ENCODE data around the gene LAMC3. TPM values are rescaled to one million over a fixed set of nuclear protein-coding genes. Genes with fewer than 3 reads are reported as not detected.

LAMC3 gene
- total RNA-seq, 3 donors from 2014 or later, result 0.58 to 0.73 (median 0.69) TPM

- H3K4me1 ChIP-seq (ENCODE audit: low read depth), result no peaks in the 10 kb centered on the region
- no peak overlapping the region for H3K4me3 ChIP-seq
- H3K9me3 ChIP-seq, result no peaks in the 10 kb centered on the region
- H3K36me3 ChIP-seq (ENCODE audit: low read depth), result no peaks in the 10 kb centered on the region
- no peak for ATAC-seq
- intact Hi-C loops (cut with DNase I, micrococcal nuclease), result loop anchor here in 1 of 2 donors (10.0 kb wide), 1 partner anchor 341 kb away; no protein-coding TSS in a partner anchor
- DNase-seq, result no peak
- TF ChIP-seq, protein P1, sequence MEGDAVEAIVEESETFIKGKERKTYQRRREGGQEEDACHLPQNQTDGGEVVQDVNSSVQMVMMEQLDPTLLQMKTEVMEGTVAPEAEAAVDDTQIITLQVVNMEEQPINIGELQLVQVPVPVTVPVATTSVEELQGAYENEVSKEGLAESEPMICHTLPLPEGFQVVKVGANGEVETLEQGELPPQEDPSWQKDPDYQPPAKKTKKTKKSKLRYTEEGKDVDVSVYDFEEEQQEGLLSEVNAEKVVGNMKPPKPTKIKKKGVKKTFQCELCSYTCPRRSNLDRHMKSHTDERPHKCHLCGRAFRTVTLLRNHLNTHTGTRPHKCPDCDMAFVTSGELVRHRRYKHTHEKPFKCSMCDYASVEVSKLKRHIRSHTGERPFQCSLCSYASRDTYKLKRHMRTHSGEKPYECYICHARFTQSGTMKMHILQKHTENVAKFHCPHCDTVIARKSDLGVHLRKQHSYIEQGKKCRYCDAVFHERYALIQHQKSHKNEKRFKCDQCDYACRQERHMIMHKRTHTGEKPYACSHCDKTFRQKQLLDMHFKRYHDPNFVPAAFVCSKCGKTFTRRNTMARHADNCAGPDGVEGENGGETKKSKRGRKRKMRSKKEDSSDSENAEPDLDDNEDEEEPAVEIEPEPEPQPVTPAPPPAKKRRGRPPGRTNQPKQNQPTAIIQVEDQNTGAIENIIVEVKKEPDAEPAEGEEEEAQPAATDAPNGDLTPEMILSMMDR (IDR thresholded peaks at IDR 0.05), result no peak
These were observed 36.5 kb downstream of the LAMC3 start for GRCh38 chr9:131045300-131046092.

- TF ChIP-seq, protein P1 (IDR thresholded peaks at IDR 0.05), result no peak
- intact Hi-C loops (cut with DNase I, micrococcal nuclease), result loop anchor here in 1 of 2 donors (10.0 kb wide), 1 partner anchor 341 kb away; no protein-coding TSS in a partner anchor
- H3K9me3 ChIP-seq, result no peaks in the 10 kb centered on the region
- H3K4me1 ChIP-seq (ENCODE audit: low read depth), result no peaks in the 10 kb centered on the region
- DNase-seq (no peak), ATAC-seq (no peak)
- no peaks in the 10 kb centered on the region for H3K36me3 ChIP-seq (ENCODE audit: low read depth)
- no peak overlapping the region for H3K4me3 ChIP-seq
These were observed 37.1 kb downstream of the LAMC3 start for GRCh38 chr9:131046093-131046380.

- peak in 2 of 3 donors; percentile 76 to 80 for DNase-seq
- H3K4me1 ChIP-seq (ENCODE audit: low read depth), result no peaks in the 10 kb centered on the region
- no peaks in the 10 kb centered on the region for H3K36me3 ChIP-seq (ENCODE audit: low read depth)
- no peak overlapping the region for H3K4me3 ChIP-seq
- TF ChIP-seq, protein P1 (IDR thresholded peaks at IDR 0.05), result peak; percentile 79
- H3K9me3 ChIP-seq, result no peaks in the 10 kb centered on the region
- peak; percentile 92 for ATAC-seq
- intact Hi-C loops (cut with DNase I, micrococcal nuclease), result loop anchor here in 1 of 2 donors (10.0 kb wide), 1 partner anchor 342 kb away; no protein-coding TSS in a partner anchor
These were observed 37.7 kb downstream of the LAMC3 start for GRCh38 chr9:131046581-131047202.

GRCh38 chr9:131048332-131048731 lies 39.4 kb downstream of the LAMC3 start:
- DNase-seq (no peak), ATAC-seq (no peak)
- TF ChIP-seq, protein P1 (IDR thresholded peaks at IDR 0.05), result no peak
- intact Hi-C loops (cut with DNase I, micrococcal nuclease), result loop anchor here in 1 of 2 donors (10.0 kb wide), 1 partner anchor 344 kb away; no protein-coding TSS in a partner anchor
- H3K4me1 ChIP-seq (ENCODE audit: low read depth), result no peaks in the 10 kb centered on the region
- no peaks in the 10 kb centered on the region for H3K9me3 ChIP-seq
- no peaks in the 10 kb centered on the region for H3K36me3 ChIP-seq (ENCODE audit: low read depth)
- H3K4me3 ChIP-seq, result no peak overlapping the region

GRCh38 chr9:131048820-131049219 lies 39.8 kb downstream of the LAMC3 start:
- no peak for ATAC-seq
- Histone ChIP-seq H3K36me3 (ENCODE audit: low read depth) (no peaks in the 10 kb centered on the region), H3K4me1 (ENCODE audit: low read depth) (no peaks in the 10 kb centered on the region), H3K9me3 (no peaks in the 10 kb centered on the region), H3K4me3 (no peak overlapping the region)
- no peak for DNase-seq
- TF ChIP-seq, protein P1 (IDR thresholded peaks at IDR 0.05), result no peak
- intact Hi-C loops (cut with DNase I, micrococcal nuclease), result loop anchor here in 1 of 2 donors (10.0 kb wide), 1 partner anchor 344 kb away; no protein-coding TSS in a partner anchor

Measured in mucosa of descending colon (tissue), 3 donors.